AG20443 (cell line): ENCODE measurements around the gene GABBR1.
A peak's percentile ranks its signal among the peaks of the same experiment; 100 is the strongest.

Source experiments
- DNase-seq: peaks from one replicate; pipeline ENCODE4 v3.0.0; 2012; ENCODE audit warnings: low spot score, mixed read lengths

The GABBR1 gene

DNA sequence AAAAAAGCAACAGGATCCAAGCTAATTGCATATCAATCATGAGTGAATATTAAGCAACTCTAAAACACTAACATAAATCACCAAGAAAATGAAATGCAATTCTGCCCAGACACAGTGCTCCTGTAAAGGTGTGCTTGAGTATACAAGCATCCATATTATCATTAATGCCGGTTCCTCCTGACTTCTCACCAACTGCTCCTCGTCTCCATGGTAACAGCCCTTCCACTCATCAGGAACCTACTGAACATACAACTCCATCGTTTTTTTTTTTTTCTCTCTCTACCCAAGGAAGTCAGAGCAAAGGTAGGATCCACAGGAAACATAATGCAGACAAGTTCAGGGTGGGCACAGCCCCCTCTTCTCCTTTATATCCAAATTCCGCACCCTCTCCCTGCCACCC is 12.4 kb downstream of the GABBR1 start:
- DNase-seq = no peak

GRCh38 chr6:29619578-29620160 is 13.3 kb downstream of the GABBR1 start:
- DNase-seq = no peak

DNA sequence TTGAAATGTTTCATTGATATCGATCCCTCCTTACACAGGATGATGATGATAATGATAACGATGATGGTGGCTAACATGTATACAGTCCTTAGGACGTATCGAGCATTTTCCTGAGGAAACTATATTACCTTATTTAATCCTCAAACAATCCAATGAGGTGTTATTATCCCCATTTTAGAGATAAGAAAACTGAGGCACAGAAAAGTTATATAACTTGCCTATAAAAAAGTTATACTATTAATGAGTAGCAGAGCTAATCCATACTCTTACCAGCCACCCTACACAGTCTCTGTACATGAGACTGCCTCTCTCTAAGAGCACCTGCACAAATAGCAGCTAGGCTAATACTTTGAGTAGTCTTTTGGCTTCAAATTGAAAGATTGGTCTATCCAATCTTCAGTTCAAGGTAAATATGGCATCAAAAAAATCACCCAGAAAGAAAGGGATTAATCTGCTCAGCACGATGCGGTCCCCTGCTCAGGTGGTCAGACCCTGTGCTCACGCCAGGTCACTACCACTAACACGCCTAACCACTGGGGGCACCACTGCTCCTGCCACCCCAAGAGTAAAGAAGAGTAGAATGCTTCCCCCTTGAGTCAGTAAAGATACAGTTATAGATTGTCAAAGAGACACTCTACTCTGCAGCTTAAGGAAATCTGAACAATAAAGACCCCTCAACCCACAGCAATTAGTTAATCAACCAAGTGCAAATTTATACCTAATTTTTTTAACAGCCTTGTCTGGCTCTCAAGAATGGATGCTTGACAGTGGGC is 15.0 kb downstream of the GABBR1 start:
- no peak for DNase-seq

GRCh38 chr6:29611426-29611825 is 21.6 kb downstream of the GABBR1 start:
- DNase-seq = no peak

DNA sequence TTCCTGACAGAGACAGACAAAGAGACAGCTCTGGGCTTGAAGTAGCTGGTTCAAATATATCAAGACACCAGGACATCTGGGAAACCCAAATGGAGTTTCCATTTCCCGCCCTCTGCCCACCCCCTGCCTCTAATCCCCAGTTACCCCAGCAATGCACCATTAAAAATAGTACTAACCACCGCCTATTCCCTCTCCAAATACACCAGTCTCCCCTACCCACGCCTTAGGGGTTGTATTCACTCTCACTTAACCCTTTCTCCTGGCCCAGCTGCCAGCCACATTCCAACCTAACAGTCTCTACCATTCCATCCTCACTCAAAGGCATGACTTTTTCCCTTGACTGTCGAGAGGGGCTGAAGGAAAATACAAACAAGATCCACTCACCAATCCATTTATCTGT is 22.4 kb downstream of the GABBR1 start:
- no peak for DNase-seq

DNA sequence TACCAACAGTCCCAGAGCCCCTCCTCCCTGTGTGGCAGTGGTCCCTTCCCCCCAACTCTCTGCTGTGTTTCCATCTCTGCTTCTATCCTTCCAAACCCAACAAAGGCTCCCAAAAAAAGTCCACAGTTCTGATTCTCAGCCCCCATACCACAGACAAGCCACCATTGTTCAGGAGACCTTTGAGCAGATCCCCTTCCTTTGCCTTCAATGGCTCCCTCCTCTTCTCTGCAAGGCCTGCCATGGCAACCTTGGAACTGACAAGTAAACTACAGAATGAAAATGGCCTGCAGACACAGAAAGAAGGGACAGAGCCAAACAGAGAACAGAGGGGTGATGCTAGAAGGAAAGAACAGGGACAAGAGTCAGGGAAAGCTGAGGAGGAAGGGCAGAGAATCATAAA is 24.9 kb downstream of the GABBR1 start:
- DNase-seq = no peak

DNA sequence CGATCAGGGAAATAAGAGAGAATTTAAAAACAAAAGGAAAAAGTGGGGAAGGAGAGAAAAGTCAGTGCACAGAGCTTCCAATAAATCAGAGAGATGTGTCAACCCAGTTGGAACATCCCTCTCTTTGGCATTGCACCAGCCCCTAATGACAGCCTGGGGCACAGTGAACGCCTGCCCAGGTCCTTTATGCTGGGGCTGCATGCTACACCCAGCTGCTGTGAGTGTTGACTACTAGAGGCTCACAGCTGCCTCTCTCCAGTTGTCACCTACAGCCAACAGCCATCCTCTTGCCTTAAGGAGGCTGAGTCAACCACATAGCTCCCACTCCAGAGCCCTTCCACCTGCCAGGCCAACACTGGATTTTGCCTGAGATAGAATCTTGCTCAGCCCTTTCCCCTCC is 29.1 kb downstream of the GABBR1 start:
- DNase-seq = no peak

DNA sequence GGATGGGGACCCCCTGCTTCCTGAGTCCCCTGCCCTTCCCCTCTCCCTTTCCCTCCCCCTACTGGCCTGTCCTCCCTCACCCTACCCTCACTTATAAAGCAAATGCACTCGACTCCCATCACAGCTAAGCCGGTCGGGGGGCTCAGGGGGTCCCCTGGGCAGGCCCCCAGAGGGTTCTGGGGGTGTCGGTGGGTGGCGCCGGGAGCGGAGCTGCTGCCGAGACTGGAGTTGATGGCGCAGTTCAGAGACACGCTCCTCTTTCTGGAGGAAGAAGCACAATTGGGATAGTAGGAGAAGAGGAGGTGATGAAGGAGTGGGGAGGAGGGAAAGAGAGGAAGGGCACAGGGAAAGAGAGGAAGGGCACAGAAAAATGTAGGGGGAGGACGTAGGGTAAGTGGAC is 29.5 kb downstream of the GABBR1 start:
- no peak for DNase-seq

- DNase-seq = peak; percentile 26
Measured at GRCh38 chr6:29602564-29603361, 30.2 kb downstream of the GABBR1 start.

- no peak for DNase-seq
Measured at GRCh38 chr6:29598172-29598747, 34.7 kb downstream of the GABBR1 start.

DNA sequence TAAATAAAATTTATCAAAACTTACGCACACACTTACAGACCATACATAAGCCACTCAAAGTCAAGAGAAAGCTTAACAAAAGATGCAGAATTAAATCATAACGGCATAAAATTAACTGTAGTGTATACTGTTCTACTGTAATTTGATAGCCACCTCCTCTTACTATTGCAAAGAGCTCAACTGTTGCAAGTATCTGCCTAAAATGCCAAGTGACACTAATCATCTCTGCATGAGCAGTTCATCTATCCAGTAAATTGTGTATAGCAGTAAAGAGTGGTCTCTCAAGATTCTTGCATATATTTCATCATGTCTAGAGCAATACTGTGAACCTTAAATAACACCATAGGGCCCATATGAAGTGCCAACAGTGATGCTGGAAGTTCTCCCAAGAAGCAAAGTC is 35.8 kb downstream of the GABBR1 start:
- no peak for DNase-seq

- no peak for DNase-seq
Measured at GRCh38 chr6:29596381-29596900, 36.5 kb downstream of the GABBR1 start.

- no peak for DNase-seq
Measured at GRCh38 chr6:29593199-29593855, 39.7 kb downstream of the GABBR1 start.

DNA sequence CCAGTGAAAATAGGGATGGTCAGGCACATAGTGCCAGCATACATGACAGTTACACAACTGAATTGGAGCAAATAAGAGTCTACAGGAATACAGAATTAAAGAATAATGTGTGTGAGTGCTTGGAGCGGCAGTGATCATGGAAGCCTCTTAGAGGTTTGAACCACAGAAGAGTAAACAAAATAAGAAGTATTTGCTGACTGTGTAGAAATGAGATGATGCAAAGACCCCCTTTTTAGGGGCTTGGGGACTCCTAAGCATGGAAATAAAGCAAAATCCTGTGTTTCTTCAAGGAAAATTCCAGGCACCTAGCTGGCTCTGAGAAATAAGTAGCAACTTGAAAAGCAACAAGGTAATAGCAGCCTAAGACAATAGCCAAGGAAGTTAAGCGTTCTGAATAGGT is 41.3 kb downstream of the GABBR1 start:
- no peak for DNase-seq

DNA sequence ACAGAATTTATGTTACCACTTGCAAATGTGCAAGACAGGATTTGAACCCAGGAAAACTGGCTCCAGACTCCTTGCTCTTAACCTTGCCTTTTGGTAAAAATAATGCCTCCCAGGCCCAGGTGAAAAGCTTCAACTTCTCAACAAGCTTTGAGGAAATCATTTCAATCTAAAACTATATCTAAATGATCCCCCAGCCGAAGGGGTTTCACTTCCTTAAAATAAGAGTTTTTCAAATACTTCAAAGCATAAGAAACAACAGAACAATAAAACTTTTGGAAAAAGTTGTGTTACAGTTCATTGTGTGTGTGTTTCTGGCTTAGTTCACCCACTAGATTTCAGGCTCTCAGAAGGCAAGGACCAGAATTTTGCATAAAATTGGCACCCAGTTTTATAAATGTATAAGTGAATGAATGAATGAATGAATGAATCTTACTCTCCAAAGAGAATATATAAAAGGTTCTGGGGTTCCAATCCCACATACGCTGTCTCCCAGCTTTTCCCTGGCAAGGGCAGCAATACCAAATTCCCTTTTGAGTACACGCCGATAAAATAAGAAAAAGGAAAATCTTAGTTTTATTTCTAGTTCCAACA is 42.7 kb downstream of the GABBR1 start:
- no peak for DNase-seq

- peak; percentile 67 for DNase-seq
Measured at GRCh38 chr6:29589423-29590048, 43.4 kb downstream of the GABBR1 start.

- no peak for DNase-seq
Measured at GRCh38 chr6:29584821-29585220, 48.2 kb downstream of the GABBR1 start, which contains the start of gene OR2H2. Gene OR2H2 (plus strand): TSS chr6:29585121. CDS start chr6:29587945, 2,824 bp downstream.

GRCh38 chr6:29577544-29577943 is 55.4 kb downstream of the GABBR1 start:
- no peak for DNase-seq

GRCh38 chr6:29576056-29576455 is 56.9 kb downstream of the GABBR1 start:
- no peak for DNase-seq

- DNase-seq = no peak
Measured at GRCh38 chr6:29567991-29568390, 65.0 kb downstream of the GABBR1 start.

DNA sequence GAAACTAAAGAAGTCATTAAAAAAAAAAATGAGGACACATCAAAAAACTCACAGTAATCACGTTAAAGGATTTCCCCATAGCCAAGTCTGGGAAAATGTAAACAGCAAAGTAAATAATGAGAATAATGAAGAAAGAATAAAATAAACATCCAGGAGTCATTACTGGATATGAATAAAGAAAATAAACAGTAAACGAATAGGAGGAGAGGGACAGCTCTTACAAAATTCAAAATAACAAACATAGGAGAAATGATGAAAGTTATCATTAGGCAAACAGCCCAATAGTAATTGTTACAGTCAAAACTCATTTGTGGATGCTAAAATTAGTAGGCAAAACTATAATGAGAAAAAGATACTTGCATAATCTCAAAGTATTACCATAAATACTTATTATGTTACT is 65.4 kb downstream of the GABBR1 start:
- no peak for DNase-seq
